Mucosa of descending colon (tissue), 3 donors: ENCODE results near the gene GRM4. TPM values are rescaled to one million over a fixed set of nuclear protein-coding genes. Genes with fewer than 3 reads are reported as not detected.

Source experiments
- ATAC-seq: fragments of 200-7000 bp; cut with Tn5 transposase; one replicate; pipeline ENCODE4 v1.9.1; 2020; ENCODE audit warnings: mild to moderate bottlenecking, moderate library complexity
- DNase-seq, 3 donors: peaks; one replicate each; pipeline ENCODE4 v3.0.0-alpha.2; 2020
- H3K36me3 ChIP-seq: fragments of 200-600 bp; one replicate; pipeline ENCODE4 v1.8.0; 2021; ENCODE audit warnings: low read depth, mild to moderate bottlenecking
- H3K4me1 ChIP-seq: fragments of 200-600 bp; one replicate; pipeline ENCODE4 v1.8.0; 2021; ENCODE audit warnings: low read depth, mild to moderate bottlenecking
- H3K4me3 ChIP-seq: fragments of 200-600 bp; one replicate; pipeline ENCODE4 v1.8.0; 2021; ENCODE audit warnings: mild to moderate bottlenecking
- H3K9me3 ChIP-seq: fragments of 200-600 bp; one replicate; pipeline ENCODE4 v1.8.0; 2021; ENCODE audit warnings: mild to moderate bottlenecking
- CTCF ChIP-seq: fragments of 200-600 bp; IDR thresholded peaks from one replicate; pipeline ENCODE4 v1.8.0; 2022; ENCODE audit warnings: antibody characterized with exemption, mild to moderate bottlenecking
- intact Hi-C, 2 donors: fragments of 100-400 bp; cut with DNase I in 1 of 2; cut with micrococcal nuclease in 1 of 2; formaldehyde crosslinking; loops; one replicate each; pipeline versions ENCODE4 v1.11.0 to v1.11.1; 2022; cut with DNase I, micrococcal nuclease
- total RNA-seq, 3 donors: library from RNA; stranded (reverse); fragmentation: NEBNext Ultra II Directional in 2 of 3; extraction: Animal tissue kit (Norgen Biotek cat#: 25700) in 2 of 3; gene quantifications; one replicate each; pipeline versions ENCODE4 v1.2.1 to v1.2.4, GENCODE V29; 2021 to 2023
- donor health status: DM: no; HTN: no; CAD: no; lungs with moderate emphysema.
- donor health status: DM: no; HTN: no; CAD: no.
- donor health status: DM: no; HTN: yes; CAD: no.

GRM4 gene
- total RNA-seq, 3 donors from 2014 or later = 0.22 to 0.25 TPM; not detected in 1

GRCh38 chr6:34106421-34106820 lies 39.5 kb downstream of the GRM4 start:
- DNase-seq = no peak
- no peak overlapping the region for H3K4me3 ChIP-seq
- no peaks in the 10 kb centered on the region for H3K36me3 ChIP-seq
- TF ChIP-seq CTCF = no peak
- no peaks in the 10 kb centered on the region for H3K9me3 ChIP-seq
- intact Hi-C loops = no loop called here
- no peak for ATAC-seq
- H3K4me1 ChIP-seq = no peaks in the 10 kb centered on the region

- H3K9me3 ChIP-seq = no peaks in the 10 kb centered on the region
- intact Hi-C loops = no loop called here
- H3K4me3 ChIP-seq = no peak overlapping the region
- no peak for ATAC-seq
- H3K36me3 ChIP-seq = no peaks in the 10 kb centered on the region
- TF ChIP-seq CTCF = no peak
- DNase-seq = no peak
- no peaks in the 10 kb centered on the region for H3K4me1 ChIP-seq
Measured at GRCh38 chr6:34104628-34105027, 41.3 kb downstream of the GRM4 start.

GRCh38 chr6:34104186-34104585 lies 41.7 kb downstream of the GRM4 start:
- ATAC-seq = no peak
- H3K9me3 ChIP-seq = no peaks in the 10 kb centered on the region
- no peaks in the 10 kb centered on the region for H3K36me3 ChIP-seq
- intact Hi-C loops = no loop called here
- no peak overlapping the region for H3K4me3 ChIP-seq
- no peak for DNase-seq
- H3K4me1 ChIP-seq = no peaks in the 10 kb centered on the region
- no peak for TF ChIP-seq CTCF

- ATAC-seq = no peak
- H3K9me3 ChIP-seq = no peaks in the 10 kb centered on the region
- intact Hi-C loops = no loop called here
- no peaks in the 10 kb centered on the region for H3K36me3 ChIP-seq
- H3K4me3 ChIP-seq = no peak overlapping the region
- no peaks in the 10 kb centered on the region for H3K4me1 ChIP-seq
- DNase-seq = no peak
- TF ChIP-seq CTCF = no peak
Measured at GRCh38 chr6:34103321-34103720, 42.6 kb downstream of the GRM4 start.

GRCh38 chr6:34102696-34103095 lies 43.2 kb downstream of the GRM4 start:
- intact Hi-C loops = no loop called here
- no peak for TF ChIP-seq CTCF
- ATAC-seq (no peak), DNase-seq (no peak)
- H3K9me3 ChIP-seq = no peaks in the 10 kb centered on the region
- no peak overlapping the region for H3K4me3 ChIP-seq
- H3K4me1 ChIP-seq = no peaks in the 10 kb centered on the region
- H3K36me3 ChIP-seq = no peaks in the 10 kb centered on the region

- no peaks in the 10 kb centered on the region for H3K4me1 ChIP-seq
- peak in 1 of 3 donors; percentile 4 for DNase-seq
- H3K4me3 ChIP-seq = no peak overlapping the region
- TF ChIP-seq CTCF = no peak
- intact Hi-C loops = no loop called here
- no peaks in the 10 kb centered on the region for H3K9me3 ChIP-seq
- H3K36me3 ChIP-seq = no peaks in the 10 kb centered on the region
- peak; percentile 33 for ATAC-seq
Measured at GRCh38 chr6:34102099-34102656, 43.7 kb downstream of the GRM4 start.
